SK-N-SH (cell line): Measurements from ENCODE around the gene EMP2. TPM values are rescaled to one million over a fixed set of nuclear protein-coding genes. Genes with fewer than 3 reads are reported as not detected.

ENCODE experiments used
- CTCF ChIA-PET: fragments of 300-600, 350-600 bp; formaldehyde crosslinking; extraction: SDS; loops from one replicate; lab custom pipeline; 2021; lab: Yijun Ruan, JAX
- POLR2A ChIA-PET: fragments of 350-600 bp; sonication (Branson Sonifier 250); formaldehyde crosslinking; extraction: SDS; loops from one replicate; lab custom pipeline; 2020; ENCODE audit warnings: antibody characterized with exemption, inconsistent platforms; lab: Yijun Ruan, JAX
- DNase-seq: peaks from one replicate; pipeline ENCODE4 v3.0.0; 2012
- H2AFZ ChIP-seq: fragments of 200-600 bp; sonication (generic); 2 replicates; pipeline ENCODE4 v1.8.1; 2016; ENCODE audit warnings: antibody characterized with exemption, mild to moderate bottlenecking, low read depth
- H3F3A ChIP-seq: fragments of 200-600 bp; sonication (generic); replicated peaks from 2 replicates; pipeline ENCODE3; 2016; ENCODE audit warnings: antibody characterized with exemption, mild to moderate bottlenecking; ENCODE audit not compliant: insufficient read depth
- H3K27ac ChIP-seq, 2 experiments: fragments of 200-500 bp in 1 of 2; fragments of 200-600 bp in 1 of 2; sonication (Bioruptor generic) in 1 of 2; sonication (generic), shearing (Covaris generic) in 1 of 2; 2 replicates each; pipeline versions ENCODE4 v1.5.1 to v1.6.1; 2014 to 2016; ENCODE audit warnings: low read depth in 2 of 2, inconsistent platforms in 1 of 2, low read length in 1 of 2, mild to moderate bottlenecking in 1 of 2, mixed read lengths in 1 of 2
- H3K27me3 ChIP-seq: fragments of 200-600 bp; sonication (generic), shearing (Covaris generic); 2 replicates; pipeline ENCODE4 v1.6.1; 2016; ENCODE audit warnings: mixed run types; ENCODE audit not compliant: insufficient read depth
- H3K36me3 ChIP-seq, 2 experiments: fragments of 200-500 bp in 1 of 2; fragments of 200-600 bp in 1 of 2; sonication (Bioruptor generic) in 1 of 2; sonication (generic) in 1 of 2; replicated peaks in 1 of 2; 2 replicates each; pipeline versions ENCODE3 to v1.5.1; 2014 to 2016; ENCODE audit warnings: low read length in 1 of 2, mild to moderate bottlenecking in 1 of 2; ENCODE audit not compliant: insufficient read depth in 2 of 2, control insufficient read depth in 1 of 2
- H3K4me1 ChIP-seq, 2 experiments: fragments of 200-500 bp in 1 of 2; fragments of 200-600 bp in 1 of 2; sonication (Bioruptor generic) in 1 of 2; sonication (generic), shearing (Covaris generic) in 1 of 2; 2 replicates each; pipeline versions ENCODE4 v1.5.1 to v1.6.1; 2014 to 2016; ENCODE audit warnings: low read depth in 1 of 2, low read length in 1 of 2, mixed run types in 1 of 2; ENCODE audit not compliant: insufficient read depth in 2 of 2, control insufficient read depth in 1 of 2
- H3K4me2 ChIP-seq: fragments of 200-600 bp; sonication (generic), shearing (Covaris generic); 2 replicates; pipeline ENCODE4 v1.6.1; 2017; ENCODE audit warnings: mixed run types
- H3K4me3 ChIP-seq, 2 experiments: fragments of 200-500 bp in 1 of 2; fragments of 200-600 bp in 1 of 2; sonication (Bioruptor generic) in 1 of 2; sonication (generic), shearing (Covaris generic) in 1 of 2; 2 replicates each; pipeline versions ENCODE4 v1.5.1 to v1.8.1; 2014 to 2016; ENCODE audit warnings: low read depth in 2 of 2, inconsistent platforms in 1 of 2, low read length in 1 of 2, mild to moderate bottlenecking in 1 of 2, mixed read lengths in 1 of 2, moderate library complexity in 1 of 2
- H3K79me2 ChIP-seq: fragments of 200-600 bp; sonication (generic); 2 replicates; pipeline ENCODE4 v1.8.1; 2017; ENCODE audit warnings: mild to moderate bottlenecking; ENCODE audit not compliant: insufficient read depth
- H3K9ac ChIP-seq: fragments of 200-600 bp; sonication (generic); 2 replicates; pipeline ENCODE4 v1.6.1; 2017; ENCODE audit warnings: mixed run types
- H3K9me2 ChIP-seq: fragments of 200-600 bp; sonication (generic); 2 replicates; pipeline ENCODE4 v1.6.1; 2017; ENCODE audit warnings: mixed run types
- H3K9me3 ChIP-seq: fragments of 200-600 bp; sonication (generic); 2 replicates; pipeline ENCODE4 v1.6.1; 2017; ENCODE audit warnings: mixed run types, mild to moderate bottlenecking, moderate library complexity
- H4K20me1 ChIP-seq: fragments of 200-600 bp; sonication (generic); 2 replicates; pipeline ENCODE4 v1.6.1; 2017; ENCODE audit warnings: mild to moderate bottlenecking, mixed run types; ENCODE audit not compliant: insufficient read depth
- FOXM1 ChIP-seq: IDR thresholded peaks from 2 replicates; pipeline ENCODE4 v1.4.0; 2012; ENCODE audit warnings: low read depth, mild to moderate bottlenecking
- GATA2 ChIP-seq: sonication (generic); formaldehyde crosslinking; IDR thresholded peaks from 2 replicates; pipeline ENCODE4 v1.5.0; 2020; ENCODE audit warnings: mild to moderate bottlenecking, missing genetic modification reagents
- JUND ChIP-seq: IDR thresholded peaks from 2 replicates; pipeline ENCODE4 v1.4.0; 2012
- NRF1 ChIP-seq: IDR thresholded peaks from 2 replicates; pipeline ENCODE4 v1.6.1; 2012; ENCODE audit warnings: low read depth, mild to moderate bottlenecking, low read length
- RAD21 ChIP-seq: IDR thresholded peaks from 2 replicates; pipeline ENCODE4 v1.6.1; 2012; ENCODE audit warnings: mild to moderate bottlenecking, low read length
- SMC3 ChIP-seq: IDR thresholded peaks from 2 replicates; pipeline ENCODE4 v1.6.1; 2012; ENCODE audit warnings: low read depth, low read length, improper control_type of control experiment
- TAF1 ChIP-seq: IDR thresholded peaks from 2 replicates; pipeline ENCODE4 v1.6.1; 2012; ENCODE audit warnings: low read depth, mild to moderate bottlenecking, low read length, moderate library complexity, borderline replicate concordance
- TCF12 ChIP-seq: IDR thresholded peaks from 2 replicates; pipeline ENCODE4 v1.4.0; 2012
- TEAD4 ChIP-seq: IDR thresholded peaks from 2 replicates; pipeline ENCODE4 v1.4.0; 2012; ENCODE audit warnings: mild to moderate bottlenecking, borderline replicate concordance; ENCODE audit not compliant: insufficient read depth
- USF2 ChIP-seq: fragments of 150-350 bp; IDR thresholded peaks from 2 replicates; pipeline ENCODE4 v1.6.1; 2017; ENCODE audit warnings: antibody characterized with exemption, low read length, low read depth, borderline replicate concordance
- WGBS: methylation state at CpG from one replicate; pipeline ENCODE4 v1.1.6; 2017; ENCODE audit warnings: low lambda C conversion rate; 5-methylcytosine and 5-hydroxymethylcytosine counted together
- polyA plus RNA-seq, 3 experiments: library from polyadenylated mRNA; depleted of rRNA; stranded (reverse); fragments of >200 nt; gene quantifications; 2 replicates each; pipeline ENCODE4 v1.2.3, GENCODE V29; 2012
- TF ChIP-seq, protein P1 (sequence below): IDR thresholded peaks from 2 replicates; pipeline ENCODE4 v1.4.0; 2012; ENCODE audit warnings: low read depth, borderline replicate concordance
- TF ChIP-seq, protein P2 (sequence below): IDR thresholded peaks from 2 replicates; pipeline ENCODE4 v1.4.0; 2012; ENCODE audit warnings: low read depth

Gene EMP2
- polyA plus RNA-seq, 1 of the 3 experiments (the other 2 are of a cell fraction) = 4.3 TPM

DNA sequence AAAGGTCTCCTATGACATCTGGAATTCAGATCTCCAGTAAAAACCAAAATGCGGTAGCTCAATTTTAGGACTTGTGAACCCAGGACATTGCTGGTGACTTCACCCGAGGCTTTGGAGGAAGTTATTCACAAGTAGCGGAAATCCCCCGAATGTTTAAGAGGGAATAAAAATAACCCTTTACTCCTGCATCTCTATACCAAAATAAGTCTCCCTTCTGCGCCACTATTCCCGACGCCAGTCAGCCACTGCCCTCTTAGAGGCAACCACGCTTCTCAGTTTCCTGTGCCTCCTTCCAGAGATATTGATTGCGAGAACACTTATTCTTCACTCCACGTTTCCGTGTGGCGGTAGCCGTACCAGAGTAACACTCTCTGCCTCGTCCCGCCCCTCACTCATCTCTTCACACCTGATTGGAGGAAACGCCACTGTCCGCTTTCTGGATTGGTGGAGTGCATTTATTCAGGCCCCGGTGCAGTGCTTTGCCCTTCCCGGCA, 27.4 kb downstream of the EMP2 start:
- H3K79me2 ChIP-seq = no peaks in the 10 kb centered on the region

DNA sequence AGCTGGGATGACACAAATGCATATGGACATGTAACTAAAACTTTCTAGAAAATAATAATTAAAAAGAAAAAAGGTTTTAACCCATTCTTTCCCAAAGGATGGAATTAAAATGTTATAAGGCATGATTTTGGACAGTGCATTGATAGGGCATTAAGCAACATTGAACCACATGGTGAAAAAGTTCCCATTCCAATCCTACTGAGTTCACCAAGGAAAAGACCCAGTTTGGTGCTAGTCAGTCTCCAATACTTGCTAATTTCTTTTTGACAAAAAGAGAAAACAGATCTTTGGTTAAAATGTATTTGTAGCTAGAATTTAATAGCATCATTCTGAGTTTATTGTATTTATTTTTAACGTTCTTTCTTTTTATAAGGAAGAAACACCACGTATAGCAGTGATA, 28.1 kb downstream of the EMP2 start:
- Histone ChIP-seq H3K9ac (no peak overlapping the region), H3K27ac (no peak overlapping the region), H3F3A (no peaks in the 10 kb centered on the region), H3K9me3 (no peaks in the 10 kb centered on the region), H4K20me1 (no peaks in the 10 kb centered on the region), H3K9me2 (no peaks in the 10 kb centered on the region), H3K4me1 (no peaks in the 10 kb centered on the region), H2AFZ (no peak overlapping the region), H3K4me3 (no peak overlapping the region), H3K79me2 (no peaks in the 10 kb centered on the region), H3K36me3 (no peaks in the 10 kb centered on the region), H3K27me3 (no peaks in the 10 kb centered on the region), H3K4me2 (no peak overlapping the region)
- TF ChIP-seq, protein P1, sequence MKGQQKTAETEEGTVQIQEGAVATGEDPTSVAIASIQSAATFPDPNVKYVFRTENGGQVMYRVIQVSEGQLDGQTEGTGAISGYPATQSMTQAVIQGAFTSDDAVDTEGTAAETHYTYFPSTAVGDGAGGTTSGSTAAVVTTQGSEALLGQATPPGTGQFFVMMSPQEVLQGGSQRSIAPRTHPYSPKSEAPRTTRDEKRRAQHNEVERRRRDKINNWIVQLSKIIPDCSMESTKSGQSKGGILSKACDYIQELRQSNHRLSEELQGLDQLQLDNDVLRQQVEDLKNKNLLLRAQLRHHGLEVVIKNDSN = no peak
- no peak for TF ChIP-seq NRF1
- no peak for TF ChIP-seq RAD21
- TF ChIP-seq, protein P2, sequence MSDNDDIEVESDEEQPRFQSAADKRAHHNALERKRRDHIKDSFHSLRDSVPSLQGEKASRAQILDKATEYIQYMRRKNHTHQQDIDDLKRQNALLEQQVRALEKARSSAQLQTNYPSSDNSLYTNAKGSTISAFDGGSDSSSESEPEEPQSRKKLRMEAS = no peak
- TF ChIP-seq TEAD4 = no peak
- no peak for TF ChIP-seq GATA2 (CRISPR knock-in tag)
- TF ChIP-seq TAF1 = no peak
- ChIA-PET POLR2A (interaction anchor here (0.6 kb wide), 1 partner anchor 39 kb away, joined by 4 read pairs; no protein-coding TSS in a partner anchor), CTCF (interaction anchor here (0.7 to 1.6 kb wide), 3 partner anchors 12 to 37 kb away, joined by 3 to 7 read pairs (median 7); partner anchors contain the start of gene EMP2)
- no peak for DNase-seq
- WGBS = 79% methylated on average over 2 of the region's 2 CpGs

More for the DNA sequence above, 27.4 kb downstream of the EMP2 start:
- no peak overlapping the region for H3K4me2 ChIP-seq
- CTCF ChIA-PET = interaction anchor here (1.5 to 1.6 kb wide), 2 partner anchors 12 to 27 kb away, joined by 7 read pairs; partner anchors contain the start of gene EMP2
- no peaks in the 10 kb centered on the region for H3K9me3 ChIP-seq
- H3K27ac ChIP-seq = no peak overlapping the region
- no peaks in the 10 kb centered on the region for H3K9me2 ChIP-seq
- no peak overlapping the region for H3K9ac ChIP-seq
- no peak overlapping the region for H2AFZ ChIP-seq
- POLR2A ChIA-PET = no interaction called here
- TF ChIP-seq USF2 = no peak
- no peak for TF ChIP-seq FOXM1
- TF ChIP-seq RAD21 = no peak
- TF ChIP-seq SMC3 = no peak
- TF ChIP-seq TCF12 = no peak
- TF ChIP-seq JUND = no peak
- no peaks in the 10 kb centered on the region for H4K20me1 ChIP-seq
- no peaks in the 10 kb centered on the region for H3K27me3 ChIP-seq
- 82% methylated on average over 19 of the region's 19 CpGs for WGBS
- H3K4me3 ChIP-seq = no peak overlapping the region
- no peaks in the 10 kb centered on the region for H3K36me3 ChIP-seq
- H3K4me1 ChIP-seq = no peaks in the 10 kb centered on the region
- peak; percentile 37 for DNase-seq
- H3F3A ChIP-seq = no peaks in the 10 kb centered on the region
